ENCODE results near the gene FBXO46. TPM values are rescaled to one million over a fixed set of nuclear protein-coding genes. Genes with fewer than 3 reads are reported as not detected.

Gene FBXO46
- polyA plus RNA-seq, 1 of the 3 experiments (the other 2 are of a cell fraction) = 5.6 TPM

DNA sequence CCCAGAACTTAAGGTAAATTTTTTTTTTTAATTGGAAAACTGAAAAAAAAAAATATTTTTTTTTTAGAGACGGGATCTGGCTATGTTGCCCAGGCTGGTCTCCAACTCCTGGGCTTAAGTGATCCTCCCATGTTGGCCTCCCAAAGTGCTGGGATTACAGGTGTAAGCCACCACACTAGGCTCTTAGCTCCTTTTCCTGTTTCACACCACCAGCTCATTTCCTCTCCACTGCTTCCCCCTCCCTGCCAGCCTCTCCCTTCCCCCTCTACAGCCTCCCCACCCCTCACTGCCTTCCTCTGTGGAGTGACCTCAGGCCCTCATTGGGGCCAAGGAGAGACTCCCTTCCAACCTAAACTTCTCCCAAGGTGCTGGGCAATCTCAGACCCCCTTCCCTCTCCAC is 66.9 kb downstream of the FBXO46 start:
- H3K27ac ChIP-seq (ENCODE audit: low read depth in 2 of 2, low read length in 1 of 2) = no peak overlapping the region
- no peaks in the 10 kb centered on the region for H3K36me3 ChIP-seq (replicated peaks in 1 of 2; ENCODE audit: control insufficient read depth in 1 of 2, insufficient read depth in 2 of 2, low read length in 1 of 2)
- no peak for TF ChIP-seq FOXM1 (IDR thresholded peaks at IDR 0.05; ENCODE audit: low read depth)
- TF ChIP-seq, protein P1, sequence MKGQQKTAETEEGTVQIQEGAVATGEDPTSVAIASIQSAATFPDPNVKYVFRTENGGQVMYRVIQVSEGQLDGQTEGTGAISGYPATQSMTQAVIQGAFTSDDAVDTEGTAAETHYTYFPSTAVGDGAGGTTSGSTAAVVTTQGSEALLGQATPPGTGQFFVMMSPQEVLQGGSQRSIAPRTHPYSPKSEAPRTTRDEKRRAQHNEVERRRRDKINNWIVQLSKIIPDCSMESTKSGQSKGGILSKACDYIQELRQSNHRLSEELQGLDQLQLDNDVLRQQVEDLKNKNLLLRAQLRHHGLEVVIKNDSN (IDR thresholded peaks at IDR 0.05; ENCODE audit: borderline replicate concordance, low read depth) = no peak
- TF ChIP-seq GATA2 (CRISPR knock-in tag; IDR thresholded peaks at IDR 0.05) = no peak
- TF ChIP-seq, protein P2, sequence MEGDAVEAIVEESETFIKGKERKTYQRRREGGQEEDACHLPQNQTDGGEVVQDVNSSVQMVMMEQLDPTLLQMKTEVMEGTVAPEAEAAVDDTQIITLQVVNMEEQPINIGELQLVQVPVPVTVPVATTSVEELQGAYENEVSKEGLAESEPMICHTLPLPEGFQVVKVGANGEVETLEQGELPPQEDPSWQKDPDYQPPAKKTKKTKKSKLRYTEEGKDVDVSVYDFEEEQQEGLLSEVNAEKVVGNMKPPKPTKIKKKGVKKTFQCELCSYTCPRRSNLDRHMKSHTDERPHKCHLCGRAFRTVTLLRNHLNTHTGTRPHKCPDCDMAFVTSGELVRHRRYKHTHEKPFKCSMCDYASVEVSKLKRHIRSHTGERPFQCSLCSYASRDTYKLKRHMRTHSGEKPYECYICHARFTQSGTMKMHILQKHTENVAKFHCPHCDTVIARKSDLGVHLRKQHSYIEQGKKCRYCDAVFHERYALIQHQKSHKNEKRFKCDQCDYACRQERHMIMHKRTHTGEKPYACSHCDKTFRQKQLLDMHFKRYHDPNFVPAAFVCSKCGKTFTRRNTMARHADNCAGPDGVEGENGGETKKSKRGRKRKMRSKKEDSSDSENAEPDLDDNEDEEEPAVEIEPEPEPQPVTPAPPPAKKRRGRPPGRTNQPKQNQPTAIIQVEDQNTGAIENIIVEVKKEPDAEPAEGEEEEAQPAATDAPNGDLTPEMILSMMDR (IDR thresholded peaks at IDR 0.05) = no peak
- no peak for TF ChIP-seq EZH2phosphoT487 (IDR thresholded peaks at IDR 0.05; ENCODE audit: borderline replicate concordance, low read depth)
- TF ChIP-seq, protein P3, sequence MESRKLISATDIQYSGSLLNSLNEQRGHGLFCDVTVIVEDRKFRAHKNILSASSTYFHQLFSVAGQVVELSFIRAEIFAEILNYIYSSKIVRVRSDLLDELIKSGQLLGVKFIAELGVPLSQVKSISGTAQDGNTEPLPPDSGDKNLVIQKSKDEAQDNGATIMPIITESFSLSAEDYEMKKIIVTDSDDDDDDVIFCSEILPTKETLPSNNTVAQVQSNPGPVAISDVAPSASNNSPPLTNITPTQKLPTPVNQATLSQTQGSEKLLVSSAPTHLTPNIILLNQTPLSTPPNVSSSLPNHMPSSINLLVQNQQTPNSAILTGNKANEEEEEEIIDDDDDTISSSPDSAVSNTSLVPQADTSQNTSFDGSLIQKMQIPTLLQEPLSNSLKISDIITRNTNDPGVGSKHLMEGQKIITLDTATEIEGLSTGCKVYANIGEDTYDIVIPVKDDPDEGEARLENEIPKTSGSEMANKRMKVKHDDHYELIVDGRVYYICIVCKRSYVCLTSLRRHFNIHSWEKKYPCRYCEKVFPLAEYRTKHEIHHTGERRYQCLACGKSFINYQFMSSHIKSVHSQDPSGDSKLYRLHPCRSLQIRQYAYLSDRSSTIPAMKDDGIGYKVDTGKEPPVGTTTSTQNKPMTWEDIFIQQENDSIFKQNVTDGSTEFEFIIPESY (IDR thresholded peaks at IDR 0.05; ENCODE audit: borderline replicate concordance, low read depth) = no peak
- TF ChIP-seq TCF12 (IDR thresholded peaks at IDR 0.05) = no peak
- no peak for TF ChIP-seq GABPA (IDR thresholded peaks at IDR 0.05; ENCODE audit: low read depth)
- H3K9me2 ChIP-seq = no peaks in the 10 kb centered on the region
- no peaks in the 10 kb centered on the region for H3K9me3 ChIP-seq
- ChIA-PET CTCF (no interaction called here), POLR2A (no interaction called here)
- peaks cover 0 to 8% of the 10 kb centered on the region in 2 experiments; a peak in 1 of 4 replicates for H3K4me1 ChIP-seq (ENCODE audit: control insufficient read depth in 1 of 2, insufficient read depth in 2 of 2, low read depth in 1 of 2, low read length in 1 of 2)
- no peak overlapping the region for H3K9ac ChIP-seq
- 77% methylated on average over 1 of the region's 1 CpG for WGBS (ENCODE audit: low lambda C conversion rate)
- no peak for DNase-seq
- H3K79me2 ChIP-seq (ENCODE audit: insufficient read depth) = no peaks in the 10 kb centered on the region
- H3K4me3 ChIP-seq (ENCODE audit: low read depth in 2 of 2, low read length in 1 of 2) = no peak overlapping the region
- no peak overlapping the region for H2AFZ ChIP-seq (ENCODE audit: low read depth)
- H3K27me3 ChIP-seq (ENCODE audit: insufficient read depth) = no peaks in the 10 kb centered on the region
- H4K20me1 ChIP-seq (ENCODE audit: insufficient read depth) = no peaks in the 10 kb centered on the region
- H3K4me2 ChIP-seq = no peak overlapping the region
- no peaks in the 10 kb centered on the region for H3F3A ChIP-seq (replicated peaks; ENCODE audit: insufficient read depth)

DNA sequence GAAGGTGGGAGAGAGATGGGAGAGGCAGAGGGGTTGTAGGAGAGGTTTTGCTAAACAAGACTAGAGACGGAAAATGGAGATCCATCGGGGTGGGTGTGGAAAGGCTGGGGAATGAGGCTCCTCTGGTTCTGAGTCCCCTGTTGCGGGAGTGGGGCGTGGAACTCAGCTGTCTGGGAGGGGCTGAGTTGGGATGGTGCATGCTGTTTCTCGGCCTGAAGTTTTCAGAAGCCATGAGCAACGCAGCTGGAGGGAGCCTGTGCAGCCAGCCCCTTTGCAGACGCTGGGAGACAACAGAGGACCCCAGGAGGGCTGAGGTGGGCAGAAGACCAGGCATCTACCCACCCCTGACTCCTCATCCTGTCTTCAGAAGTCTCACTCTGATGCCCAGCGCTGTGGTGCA is 70.1 kb downstream of the FBXO46 start:
- ChIA-PET POLR2A (no interaction called here), CTCF (interaction anchor here (1.9 kb wide), 1 partner anchor 18 kb away, joined by 4 read pairs; no protein-coding TSS in a partner anchor)
- Histone ChIP-seq H3K4me2 (no peak overlapping the region), H3K79me2 (ENCODE audit: insufficient read depth) (no peaks in the 10 kb centered on the region), H3K27ac (ENCODE audit: low read depth in 2 of 2, low read length in 1 of 2) (no peak overlapping the region), H2AFZ (ENCODE audit: low read depth) (no peak overlapping the region), H3K9me3 (no peaks in the 10 kb centered on the region), H3K36me3 (replicated peaks in 1 of 2; ENCODE audit: control insufficient read depth in 1 of 2, insufficient read depth in 2 of 2, low read length in 1 of 2) (no peaks in the 10 kb centered on the region), H4K20me1 (ENCODE audit: insufficient read depth) (no peaks in the 10 kb centered on the region), H3K4me3 (ENCODE audit: low read depth in 2 of 2, low read length in 1 of 2) (no peak overlapping the region), H3K27me3 (ENCODE audit: insufficient read depth) (no peaks in the 10 kb centered on the region), H3K9me2 (no peaks in the 10 kb centered on the region), H3K9ac (no peak overlapping the region), H3K4me1 (ENCODE audit: control insufficient read depth in 1 of 2, insufficient read depth in 2 of 2, low read depth in 1 of 2, low read length in 1 of 2) (no peaks in the 10 kb centered on the region; a peak in 1 of 4 replicates), H3F3A (replicated peaks; ENCODE audit: insufficient read depth) (no peaks in the 10 kb centered on the region)
- no peak for DNase-seq
- 57% methylated on average over 5 of the region's 8 CpGs for WGBS (ENCODE audit: low lambda C conversion rate)
- no peak for TF ChIP-seq SMC3 (IDR thresholded peaks at IDR 0.05; ENCODE audit: low read depth, low read length)
- no peak for TF ChIP-seq TEAD4 (IDR thresholded peaks at IDR 0.05; ENCODE audit: borderline replicate concordance, insufficient read depth)
- no peak for TF ChIP-seq RAD21 (IDR thresholded peaks at IDR 0.05; ENCODE audit: low read length)
- no peak for TF ChIP-seq MEF2A (IDR thresholded peaks at IDR 0.05; ENCODE audit: borderline replicate concordance, low read depth)
- no peak for TF ChIP-seq GATA2 (CRISPR knock-in tag; IDR thresholded peaks at IDR 0.05)
- TF ChIP-seq RFX5 (IDR thresholded peaks at IDR 0.05; ENCODE audit: low read length) = no peak
- TF ChIP-seq YY1 (IDR thresholded peaks at IDR 0.05; ENCODE audit: low read depth) = no peak
- TF ChIP-seq, protein P4, sequence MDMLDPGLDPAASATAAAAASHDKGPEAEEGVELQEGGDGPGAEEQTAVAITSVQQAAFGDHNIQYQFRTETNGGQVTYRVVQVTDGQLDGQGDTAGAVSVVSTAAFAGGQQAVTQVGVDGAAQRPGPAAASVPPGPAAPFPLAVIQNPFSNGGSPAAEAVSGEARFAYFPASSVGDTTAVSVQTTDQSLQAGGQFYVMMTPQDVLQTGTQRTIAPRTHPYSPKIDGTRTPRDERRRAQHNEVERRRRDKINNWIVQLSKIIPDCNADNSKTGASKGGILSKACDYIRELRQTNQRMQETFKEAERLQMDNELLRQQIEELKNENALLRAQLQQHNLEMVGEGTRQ (IDR thresholded peaks at IDR 0.05; ENCODE audit: borderline replicate concordance, low read depth, low read length) = no peak
- TF ChIP-seq ELF1 (IDR thresholded peaks at IDR 0.05) = no peak
- no peak for TF ChIP-seq JUND (IDR thresholded peaks at IDR 0.05)
- TF ChIP-seq, protein P2 (IDR thresholded peaks at IDR 0.05) = no peak
- no peak for TF ChIP-seq POLR2AphosphoS5 (IDR thresholded peaks at IDR 0.05; ENCODE audit: low read depth, low read length)
